GM19395 (cell line): Measurements from ENCODE around the gene TNS1.

Source experiments
- ATAC-seq: cut with Tn5 transposase; IDR thresholded peaks from one replicate; pipeline ENCODE4 v1.9.1; 2021; ENCODE audit warnings: mild to moderate bottlenecking, moderate library complexity; ENCODE audit not compliant: unreplicated experiment

TNS1 gene

DNA sequence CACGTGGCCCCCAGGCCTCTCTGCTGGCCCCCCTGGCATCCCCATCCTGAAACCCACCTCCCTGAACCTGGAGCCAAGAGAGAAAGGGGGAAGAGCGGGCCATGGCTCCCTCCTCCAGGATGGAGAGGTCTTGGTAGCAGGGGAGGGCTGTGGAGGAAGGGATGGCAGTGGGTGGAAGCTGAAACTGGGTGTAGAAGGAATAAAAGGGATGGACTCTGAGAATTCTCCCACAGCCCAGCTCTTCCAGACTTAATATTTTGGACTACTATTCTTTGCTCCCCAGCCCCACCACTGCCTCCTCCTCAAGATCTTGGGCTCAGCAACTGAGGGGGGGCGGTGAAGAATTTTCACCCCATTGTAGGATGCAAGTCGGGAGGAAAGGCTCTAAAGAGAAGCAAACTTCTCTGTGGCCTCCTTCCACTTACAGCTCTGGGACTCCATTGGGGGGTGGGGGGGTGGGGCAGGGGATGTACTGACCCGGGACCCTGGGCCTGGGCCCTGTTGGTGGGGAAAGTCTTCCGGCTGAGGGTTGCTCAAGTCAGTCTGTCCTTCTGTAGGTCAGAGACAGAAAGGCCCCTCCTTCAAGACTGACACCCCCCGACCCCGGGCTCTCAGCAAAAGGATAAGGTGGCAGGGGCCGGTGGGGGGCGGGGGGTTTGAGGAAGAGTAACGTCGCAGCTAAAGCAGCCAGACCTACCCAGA, 501 bp downstream of the TNS1 start:
- no peak for ATAC-seq

DNA sequence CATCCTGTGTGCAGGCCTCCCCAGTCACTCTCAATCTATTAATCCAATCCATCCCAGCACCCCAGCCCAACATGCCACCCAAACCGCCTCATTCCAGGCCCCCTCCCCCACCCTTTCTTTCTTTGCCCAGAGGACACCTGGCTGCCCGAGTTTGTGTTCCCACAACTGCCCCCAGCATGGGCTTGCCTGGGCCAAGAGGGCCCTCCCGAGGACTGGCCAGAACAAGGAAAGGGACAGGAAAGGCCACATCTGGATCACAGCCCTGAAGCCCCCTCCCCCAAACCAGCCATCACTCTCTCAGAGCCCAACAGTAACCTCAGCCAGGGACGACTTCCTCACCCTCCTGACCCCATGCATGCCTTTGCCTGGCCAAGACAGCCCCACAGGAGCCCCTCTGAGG, 1.2 kb downstream of the TNS1 start:
- no peak for ATAC-seq

DNA sequence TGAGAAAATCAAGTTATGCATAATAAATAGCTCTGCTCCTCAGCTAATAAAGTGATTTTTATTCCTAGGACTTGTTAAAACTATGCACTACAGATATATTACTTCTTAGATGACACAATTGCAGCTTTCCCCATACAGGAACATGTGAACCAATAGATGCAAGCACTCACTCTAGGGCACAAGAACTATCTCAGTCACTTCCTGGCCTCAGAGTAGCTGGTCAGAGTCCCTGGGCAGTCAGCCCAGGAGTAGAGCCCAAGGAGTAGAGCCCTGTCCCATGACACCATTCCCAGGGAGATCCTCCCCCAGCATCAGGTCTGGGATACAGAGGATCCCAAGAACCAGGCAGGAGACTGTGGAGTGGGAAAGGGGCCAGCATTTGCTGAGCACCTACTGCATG, 2.7 kb downstream of the TNS1 start:
- ATAC-seq: no peak

DNA sequence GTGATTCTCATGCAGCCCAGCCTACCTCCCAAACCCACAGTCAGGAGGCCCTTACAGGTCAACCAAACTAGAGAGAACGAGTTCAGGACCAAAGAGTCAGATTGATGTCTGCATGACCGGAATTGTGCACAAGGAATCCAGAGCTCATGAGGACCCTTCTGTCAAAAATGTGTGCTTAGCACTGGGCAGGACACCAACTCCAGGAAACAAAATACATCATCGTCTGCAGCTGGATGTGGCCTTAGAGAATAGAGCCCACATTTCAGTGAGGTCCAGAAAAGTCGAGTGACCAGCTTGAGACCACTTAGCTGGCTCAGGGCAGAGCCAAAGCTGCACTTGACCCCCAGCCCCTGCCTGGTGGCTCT, 3.2 kb downstream of the TNS1 start:
- no peak for ATAC-seq

DNA sequence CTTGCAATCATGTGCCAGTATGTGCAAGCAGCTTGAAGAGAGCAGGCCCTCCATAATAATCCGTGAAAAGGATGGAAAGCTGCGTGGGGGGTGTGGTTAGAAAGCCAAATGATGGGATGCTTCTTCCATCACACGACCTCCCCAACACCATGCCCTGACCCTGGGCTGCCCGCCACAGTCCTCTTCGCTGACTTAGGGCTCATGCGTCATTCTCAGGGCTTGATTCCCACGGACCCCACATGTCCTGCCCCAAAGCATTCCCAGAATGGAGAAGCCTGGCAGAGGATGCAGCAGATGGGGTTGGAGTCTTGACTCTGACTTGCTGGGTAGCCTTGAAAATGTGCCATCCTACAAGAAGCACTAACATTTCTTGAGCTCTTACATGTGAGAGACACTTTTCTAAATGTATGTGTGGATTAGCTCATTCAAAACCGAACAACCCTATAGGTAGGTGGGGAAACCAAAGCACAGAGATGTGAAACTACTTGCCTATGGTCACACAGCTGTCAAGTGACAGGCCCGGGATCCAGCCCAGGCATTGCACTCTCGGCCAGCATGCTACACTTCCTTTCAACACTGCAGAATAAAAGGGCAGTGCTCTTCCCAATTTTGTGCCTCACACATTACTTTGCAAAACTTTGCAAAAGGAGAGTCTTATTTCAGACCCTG, 3.7 kb downstream of the TNS1 start:
- ATAC-seq: no peak

DNA sequence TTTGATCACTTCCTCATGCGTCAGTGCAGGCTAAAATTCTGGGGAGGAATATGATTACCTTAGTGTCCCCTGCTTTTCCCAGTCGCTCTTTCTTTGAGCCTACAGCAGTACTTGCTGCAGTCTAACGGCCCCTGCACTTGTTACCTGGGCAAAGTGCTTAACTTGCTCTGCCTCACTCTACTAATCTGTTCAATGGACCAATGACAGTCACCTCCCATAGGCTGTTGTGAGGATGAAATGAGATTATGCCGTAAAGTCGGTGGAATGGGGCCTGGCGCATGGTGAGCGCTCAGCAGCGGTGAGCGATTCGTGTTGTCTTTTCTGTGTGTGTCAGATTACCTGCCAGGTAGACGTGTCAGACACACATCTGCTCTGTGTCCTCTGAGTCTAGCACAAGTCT, 5.3 kb downstream of the TNS1 start:
- ATAC-seq: no peak

DNA sequence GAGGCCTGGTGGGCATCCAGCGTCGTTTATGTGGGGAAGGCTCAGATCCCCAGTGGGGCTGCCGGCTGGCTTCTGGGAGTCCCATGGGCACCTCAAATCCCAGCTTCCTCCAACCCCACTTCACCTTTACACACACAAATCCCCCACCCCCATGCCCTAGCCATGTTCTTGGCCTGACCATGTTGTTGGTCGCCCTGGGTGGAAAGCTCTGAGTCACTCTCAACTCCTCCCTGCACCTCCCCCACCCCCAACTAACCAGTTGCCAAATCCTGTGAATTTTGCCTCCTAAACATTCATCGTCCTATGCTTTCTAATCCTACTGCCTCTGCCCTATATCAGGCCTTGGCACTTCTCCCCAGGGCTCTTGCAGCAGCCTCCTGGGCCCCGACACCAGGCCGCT, 6.4 kb downstream of the TNS1 start:
- no peak for ATAC-seq

DNA sequence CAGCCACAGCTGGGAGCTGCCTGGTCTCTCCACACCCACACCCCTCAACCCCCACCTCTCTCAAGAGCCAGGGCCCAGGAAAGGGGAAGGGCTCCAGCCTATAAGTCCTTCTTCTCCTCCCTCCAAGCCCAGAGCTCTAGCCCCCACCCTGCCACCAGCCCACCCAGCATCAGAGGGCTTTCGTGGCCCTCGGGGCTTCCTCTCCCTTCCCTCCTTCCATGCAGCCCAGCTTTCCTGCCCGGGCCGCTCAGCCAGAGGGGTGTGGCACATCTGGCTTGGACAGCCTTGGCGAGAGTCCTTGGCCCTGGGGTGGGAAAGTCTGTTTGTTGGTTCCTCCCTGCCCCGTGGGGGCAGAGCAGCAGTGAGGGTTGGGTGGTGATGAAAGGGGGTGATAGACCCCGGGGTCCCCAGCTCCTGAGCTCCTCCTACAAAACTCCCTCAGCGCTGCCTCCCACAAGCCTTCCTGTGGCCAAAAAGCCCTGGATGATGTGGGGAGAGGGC, 7.0 kb downstream of the TNS1 start:
- ATAC-seq: no peak

DNA sequence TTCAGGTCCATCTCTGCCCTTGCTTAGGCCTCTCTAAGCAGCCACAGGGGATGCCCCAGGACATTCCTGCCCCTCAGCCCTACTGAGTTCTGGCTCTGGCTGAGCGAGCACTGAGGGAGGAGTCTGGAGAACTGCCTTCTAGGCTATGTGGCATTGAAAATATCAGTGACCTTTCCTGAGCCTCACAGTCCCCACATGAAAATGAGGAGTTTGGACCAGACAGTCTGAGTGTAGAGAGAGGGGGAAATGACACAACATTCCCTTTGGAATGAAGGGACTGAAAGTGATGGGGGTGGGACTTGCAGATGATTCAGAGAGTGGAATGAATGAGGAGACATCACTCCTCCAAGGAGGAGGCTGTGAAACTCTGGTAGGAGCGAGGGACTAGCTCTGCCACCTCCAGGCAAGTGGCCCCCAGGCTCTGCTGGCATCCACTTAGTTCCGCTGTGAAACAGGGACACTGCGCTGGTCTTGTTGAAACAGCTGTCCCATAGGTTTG, 8.0 kb downstream of the TNS1 start:
- no peak for ATAC-seq

DNA sequence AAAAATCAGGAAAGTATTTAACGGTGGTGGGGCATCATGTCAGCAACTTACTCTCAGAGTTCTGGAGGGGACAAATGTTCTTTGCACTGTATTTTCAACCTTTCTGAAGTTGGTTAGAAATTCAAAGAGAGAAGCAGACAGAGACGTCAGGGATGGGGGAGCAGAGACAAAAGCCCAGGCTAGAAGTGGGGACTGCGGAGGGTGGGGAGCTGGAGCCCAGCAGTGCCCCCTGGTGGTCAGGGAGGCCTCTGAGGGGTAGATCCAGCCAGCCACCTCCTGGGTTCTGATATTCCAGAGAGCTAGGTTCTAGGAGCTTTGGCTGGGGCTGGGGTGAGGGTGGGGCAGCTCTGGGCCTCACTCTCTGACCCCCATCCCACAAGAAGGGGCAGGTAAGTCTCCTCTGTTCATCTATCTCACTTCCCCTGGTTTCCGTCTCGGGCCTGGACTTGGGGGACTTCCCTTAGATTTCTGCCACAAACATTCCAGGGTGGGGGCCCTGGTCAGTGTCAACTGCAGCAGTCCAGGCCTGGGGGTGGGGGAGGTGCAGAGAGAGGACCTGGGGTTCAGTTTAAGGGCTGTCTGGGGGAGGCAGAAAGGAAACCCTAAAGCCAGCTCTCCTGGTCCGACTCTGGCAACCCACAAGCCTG, 8.9 kb downstream of the TNS1 start:
- no peak for ATAC-seq

DNA sequence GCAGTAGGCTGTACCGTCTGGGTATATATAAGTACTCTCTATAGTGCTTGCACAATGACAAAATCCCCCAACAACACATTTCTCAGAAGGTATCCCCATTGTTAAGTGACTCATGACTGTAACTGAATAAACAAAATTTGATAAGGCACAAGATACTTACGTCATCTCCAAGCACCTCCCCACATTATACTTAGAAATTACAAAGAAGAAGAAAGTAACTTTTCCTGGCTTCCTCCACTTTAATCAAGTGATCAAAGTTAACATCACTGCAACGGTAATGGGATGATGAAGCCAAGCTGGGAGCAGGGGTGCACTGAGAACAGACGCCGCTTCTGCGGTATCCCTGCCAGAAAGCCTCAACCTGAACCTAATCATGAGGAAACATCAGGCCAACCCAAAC, 9.7 kb downstream of the TNS1 start:
- no peak for ATAC-seq

DNA sequence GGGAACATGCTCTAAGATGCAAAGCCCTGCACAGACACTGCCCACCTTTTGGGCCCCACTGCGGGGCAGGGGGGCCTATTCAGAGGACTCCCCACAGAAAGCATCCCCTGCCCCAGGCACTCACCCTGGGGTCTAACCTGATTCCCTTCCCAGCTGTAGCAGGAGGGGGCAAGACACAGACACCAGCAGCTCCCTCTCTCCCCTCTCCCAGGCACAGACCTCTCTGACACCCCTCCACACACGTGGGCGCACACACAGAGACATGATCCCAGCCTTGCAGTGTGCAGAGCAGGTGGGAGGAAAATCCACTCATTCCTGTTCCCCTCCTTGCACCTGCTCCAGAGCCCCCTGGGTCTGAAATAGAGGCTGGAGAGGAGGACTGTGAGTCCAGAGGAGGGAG, 10.7 kb downstream of the TNS1 start:
- ATAC-seq: no peak

DNA sequence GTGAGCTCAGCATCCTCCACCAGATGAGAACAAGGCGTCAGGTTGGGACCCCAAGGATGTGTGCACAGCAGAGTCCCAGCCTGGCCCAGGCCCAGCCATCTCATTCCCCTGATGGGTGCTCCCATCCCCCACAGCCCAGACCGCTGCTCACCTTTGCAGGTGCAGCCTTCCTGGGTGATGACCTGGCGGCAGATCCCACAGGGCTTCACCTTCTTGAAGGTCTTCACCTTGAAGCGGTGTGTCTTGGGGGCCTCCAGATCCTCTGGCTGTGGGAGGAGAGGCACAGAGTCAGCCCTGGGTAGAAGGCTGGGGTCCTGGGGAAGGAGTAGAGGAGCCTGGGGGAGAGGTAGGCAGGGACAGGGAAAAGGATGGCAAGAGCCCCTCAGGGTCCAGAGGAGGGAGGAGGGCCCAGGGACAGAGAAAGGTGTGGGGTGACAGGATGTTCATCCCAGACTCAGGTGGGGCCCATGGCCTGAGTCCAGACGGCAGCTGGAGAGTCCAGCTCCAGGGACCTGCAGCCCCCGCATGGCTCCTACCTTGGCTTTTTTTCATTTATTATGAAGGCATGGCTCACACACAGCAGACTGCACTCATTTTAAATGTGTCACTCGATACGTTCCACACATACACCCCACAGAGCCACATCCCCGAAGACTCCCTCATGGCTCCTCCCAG, 11.9 kb downstream of the TNS1 start:
- ATAC-seq: no peak

DNA sequence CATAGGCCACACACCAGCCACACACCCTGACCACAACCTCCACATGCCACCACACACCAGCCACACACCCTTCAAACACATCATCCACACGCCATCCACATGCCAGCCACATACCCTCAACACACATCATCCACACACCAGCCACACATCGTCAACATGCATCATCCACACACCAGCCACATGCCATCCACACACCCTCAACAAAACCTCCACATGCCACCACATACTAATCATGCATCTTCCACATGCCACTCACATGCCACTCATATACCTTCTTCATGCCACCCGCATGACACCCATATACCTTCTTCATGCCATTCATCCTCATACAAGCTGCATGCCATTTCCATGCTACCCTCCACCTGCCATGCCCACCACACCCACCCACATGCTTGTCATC, 12.4 kb downstream of the TNS1 start:
- no peak for ATAC-seq

DNA sequence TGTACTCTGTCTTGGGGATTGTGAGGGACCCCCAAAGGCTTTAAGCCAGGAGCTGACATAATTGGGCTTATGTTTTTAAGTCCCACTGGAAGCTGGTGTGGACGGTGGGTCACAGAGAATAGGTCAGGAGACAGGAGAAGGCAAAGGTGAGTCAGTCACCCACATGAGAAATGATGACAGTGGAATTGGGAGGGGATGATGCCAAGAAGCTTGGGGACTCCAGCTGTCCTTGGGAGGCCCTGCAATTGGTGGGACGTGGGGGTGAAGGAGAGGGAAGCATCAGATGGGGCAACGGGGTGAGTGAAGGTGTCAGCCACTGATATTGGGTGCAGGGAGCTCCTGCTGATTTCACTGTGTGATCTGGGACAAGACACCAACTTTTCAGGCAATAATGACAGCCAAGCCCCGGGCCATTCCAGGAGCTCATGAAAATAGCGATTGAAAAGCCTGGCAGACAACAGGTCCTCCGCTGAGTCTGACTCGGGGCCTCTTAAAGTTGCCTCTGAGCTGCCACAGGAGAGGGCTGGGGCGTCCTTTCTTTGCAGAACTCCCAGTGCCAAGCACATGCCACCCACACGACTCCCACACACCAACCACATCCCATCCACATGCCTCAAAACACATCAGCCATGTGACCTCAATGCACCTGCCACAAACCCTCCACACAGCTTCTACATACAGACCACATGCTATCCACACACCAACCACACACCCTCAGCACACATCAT, 13.4 kb downstream of the TNS1 start:
- no peak for ATAC-seq

DNA sequence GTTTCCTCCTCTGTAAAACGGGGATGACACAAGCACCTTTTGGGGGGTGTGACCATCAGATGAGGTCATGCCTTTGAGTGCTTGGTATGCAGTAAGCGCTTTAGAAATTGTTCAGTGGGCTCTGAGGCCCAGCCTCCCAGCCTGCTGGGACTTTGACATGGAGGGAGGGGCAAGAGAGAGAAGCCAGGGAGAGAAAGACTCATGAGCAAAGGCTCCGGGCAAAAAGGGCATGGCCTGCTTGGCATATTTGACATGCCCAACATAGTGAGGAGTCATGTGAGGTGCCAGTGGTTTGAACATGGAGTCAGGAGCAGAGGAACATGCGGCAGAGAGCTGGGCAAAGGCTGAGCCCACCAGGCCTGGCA, 14.0 kb downstream of the TNS1 start:
- ATAC-seq: no peak

DNA sequence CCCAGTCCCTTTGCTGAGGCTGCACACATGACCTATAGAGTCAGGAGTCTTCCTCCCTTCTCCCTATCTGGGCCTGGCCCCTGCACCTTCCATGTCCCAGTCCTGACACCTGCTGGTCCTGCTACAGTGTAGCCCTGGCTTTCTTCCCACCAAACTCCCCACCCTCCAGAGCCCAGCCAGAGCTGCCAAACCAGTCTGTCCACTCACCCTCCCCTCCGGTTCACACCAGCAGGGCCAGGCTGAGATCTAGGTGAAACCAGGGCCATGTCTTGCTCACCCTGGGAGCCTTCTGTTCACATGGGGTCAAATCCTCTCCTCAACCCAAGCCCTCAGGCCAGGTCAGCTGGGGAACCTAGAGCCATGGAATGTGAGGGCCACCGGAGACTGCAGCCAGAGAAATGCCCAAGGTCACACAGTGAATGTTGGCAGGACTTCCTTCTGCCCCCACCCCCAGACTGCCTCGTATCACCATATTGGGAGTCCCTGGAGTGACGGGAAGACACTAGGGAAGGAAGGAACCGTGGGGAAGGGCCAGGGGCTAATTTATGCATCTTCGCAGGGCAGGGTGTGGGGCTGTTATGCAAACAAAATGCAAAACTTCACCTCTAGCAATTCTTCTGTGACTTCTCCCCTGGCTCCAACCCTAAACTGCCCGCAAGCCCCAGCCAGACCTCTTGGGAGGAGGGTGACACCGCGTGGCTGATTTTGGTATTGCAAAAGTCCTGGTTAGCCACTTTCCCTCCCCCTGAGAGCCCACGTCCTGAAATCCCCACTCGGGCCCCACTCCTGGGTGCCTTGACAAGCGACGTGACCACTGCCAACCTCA, 14.6 kb downstream of the TNS1 start:
- ATAC-seq: no peak

DNA sequence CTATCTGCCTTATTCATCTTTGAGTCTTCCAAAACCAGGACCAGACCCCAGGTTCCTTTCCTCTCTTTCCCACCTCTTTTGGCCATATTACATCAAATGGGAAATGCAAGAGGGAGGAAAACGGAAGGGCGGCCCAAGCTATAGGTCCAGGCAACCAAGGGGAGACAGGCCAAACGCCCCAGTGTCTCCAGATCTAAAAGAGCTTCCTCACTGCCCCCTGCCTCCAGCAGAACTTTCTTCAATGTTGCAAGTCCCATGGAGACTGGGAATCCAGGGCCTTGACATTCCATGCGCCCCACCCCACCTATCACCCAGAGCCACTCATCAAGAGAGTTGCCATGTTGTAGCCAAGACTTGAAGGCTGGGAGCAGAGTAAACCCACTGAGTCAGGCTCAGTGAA, 15.4 kb downstream of the TNS1 start:
- ATAC-seq: no peak

DNA sequence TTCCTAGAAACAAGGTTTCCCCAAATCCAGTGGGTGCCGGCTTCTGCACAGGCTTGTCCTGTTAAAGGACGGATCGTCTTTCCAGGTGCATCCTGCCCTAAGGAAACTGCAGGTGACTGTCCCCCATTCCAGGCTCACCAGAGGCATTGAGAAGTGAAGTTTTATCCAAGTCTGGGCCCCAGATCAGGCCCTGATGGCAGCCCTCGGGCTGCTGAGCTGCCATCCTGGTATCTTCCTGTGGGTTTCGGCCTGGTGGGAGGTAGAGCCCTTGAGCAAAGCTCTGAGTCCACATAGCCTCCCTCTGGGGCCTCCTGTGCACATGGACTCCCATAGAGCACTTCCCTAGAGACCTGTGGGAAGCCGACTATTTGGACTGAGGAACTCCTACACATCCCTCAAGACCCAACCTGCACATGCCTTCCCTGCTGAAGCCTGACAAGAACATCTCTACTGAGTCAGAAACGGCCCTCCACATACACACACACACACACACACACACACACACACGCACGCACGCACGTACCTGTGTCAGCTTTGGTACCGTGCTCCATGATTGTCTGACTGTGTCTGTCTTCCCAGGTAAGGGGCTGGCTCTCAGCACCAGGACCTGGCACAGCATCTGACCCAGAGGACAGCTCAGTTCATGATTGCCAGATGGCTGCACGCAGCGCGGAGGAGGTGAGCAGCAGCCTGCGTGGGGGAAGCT, 16.4 kb downstream of the TNS1 start:
- no peak for ATAC-seq
